DMS153 treated with DMSO at 0.1 percent for 48 hours (cell line): ENCODE data around the gene SVEP1.
"Not testable (repeated sequence)": the region's sequence is repeated elsewhere in the genome, so short reads cannot be mapped to it uniquely, and the experiment has no call there.

ENCODE experiments used
- DNase-seq: peaks from one replicate; lab custom pipeline; 2025; ENCODE audit not compliant: unreplicated experiment; lab: John Stamatoyannopoulos, UW

Gene SVEP1

GRCh38 chr9:110383491-110383890, 196.1 kb downstream of the SVEP1 start:
- DNase-seq: no peak

DNA sequence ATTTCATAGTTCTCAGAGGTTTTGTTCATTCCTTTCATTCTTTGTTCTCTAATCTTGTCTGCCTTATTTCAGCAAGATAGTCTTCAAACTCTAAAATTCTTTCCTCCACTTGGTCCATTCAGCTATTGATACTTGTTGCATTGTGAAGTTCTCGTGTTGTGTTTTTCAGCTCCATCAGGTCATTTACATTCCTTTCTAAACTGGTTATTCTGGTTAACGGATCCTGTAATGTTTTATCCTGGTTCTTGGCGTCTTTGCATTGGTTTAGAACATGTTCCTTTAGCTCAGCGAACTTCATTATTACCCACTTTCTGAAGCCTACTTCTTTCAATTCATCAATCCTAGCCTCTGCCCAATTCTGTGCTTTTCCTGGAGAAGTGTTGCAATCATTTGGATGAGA, 196.8 kb downstream of the SVEP1 start:
- no peak for DNase-seq

- no peak for DNase-seq
These were observed 208.0 kb downstream of the SVEP1 start for GRCh38 chr9:110371411-110372007.

DNA sequence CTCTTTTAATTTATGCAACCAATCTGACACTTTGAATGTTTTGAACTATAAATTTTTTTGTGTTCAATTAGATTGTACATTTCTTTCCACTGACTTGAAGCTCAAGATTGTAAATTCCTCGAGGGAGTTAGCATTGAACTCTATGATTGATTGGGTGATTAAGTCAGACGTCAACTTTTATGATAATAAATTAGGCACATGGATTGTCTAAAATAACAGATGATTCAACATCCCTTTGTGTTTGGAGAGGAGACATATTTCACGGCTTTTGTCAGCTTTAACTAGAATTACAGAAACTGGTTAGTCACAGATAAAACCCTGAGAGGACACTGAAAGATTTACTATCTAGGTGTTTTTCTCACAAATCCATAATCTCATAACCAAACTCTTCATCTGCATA, 209.2 kb downstream of the SVEP1 start:
- no peak for DNase-seq

GRCh38 chr9:110364451-110364850, 215.1 kb downstream of the SVEP1 start:
- DNase-seq: no peak

DNA sequence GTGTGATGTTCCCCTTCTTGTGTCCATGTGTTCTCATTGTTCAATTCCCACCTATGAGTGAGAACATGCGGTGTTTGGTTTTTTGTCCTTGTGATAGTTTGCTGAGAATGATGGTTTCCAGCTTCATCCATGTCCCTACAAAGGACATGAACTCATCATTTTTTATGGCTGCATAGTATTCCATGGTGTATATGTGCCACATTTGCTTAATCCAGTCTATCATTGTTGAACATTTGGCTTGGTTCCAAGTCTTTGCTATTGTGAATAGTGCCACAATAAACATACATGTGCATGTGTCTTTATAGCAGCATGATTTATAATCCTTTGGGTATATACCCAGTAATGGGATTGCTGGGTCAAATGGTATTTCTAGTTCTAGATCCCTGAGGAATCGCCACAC, 220.5 kb downstream of the SVEP1 start:
- not testable (repeated sequence) for DNase-seq

DNA sequence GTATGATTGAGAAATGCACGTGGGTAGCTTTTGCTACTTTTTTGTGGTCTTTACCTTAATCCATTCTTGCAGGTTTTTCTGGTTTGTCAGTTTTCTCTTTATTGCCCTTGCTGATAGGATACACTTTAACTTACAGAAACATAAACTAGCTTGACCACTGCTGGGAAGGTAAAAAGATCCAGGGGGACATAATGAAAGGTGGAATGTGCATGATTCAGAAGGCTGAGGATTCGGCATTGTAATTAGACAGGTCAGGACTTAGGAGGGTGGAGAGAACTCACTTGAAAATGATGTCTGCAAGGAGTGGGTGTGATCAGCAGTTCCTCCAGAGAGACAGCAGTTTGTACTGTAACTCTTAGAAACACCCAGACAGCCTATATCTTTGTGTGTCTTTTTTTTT, 222.0 kb downstream of the SVEP1 start:
- DNase-seq: no peak

DNA sequence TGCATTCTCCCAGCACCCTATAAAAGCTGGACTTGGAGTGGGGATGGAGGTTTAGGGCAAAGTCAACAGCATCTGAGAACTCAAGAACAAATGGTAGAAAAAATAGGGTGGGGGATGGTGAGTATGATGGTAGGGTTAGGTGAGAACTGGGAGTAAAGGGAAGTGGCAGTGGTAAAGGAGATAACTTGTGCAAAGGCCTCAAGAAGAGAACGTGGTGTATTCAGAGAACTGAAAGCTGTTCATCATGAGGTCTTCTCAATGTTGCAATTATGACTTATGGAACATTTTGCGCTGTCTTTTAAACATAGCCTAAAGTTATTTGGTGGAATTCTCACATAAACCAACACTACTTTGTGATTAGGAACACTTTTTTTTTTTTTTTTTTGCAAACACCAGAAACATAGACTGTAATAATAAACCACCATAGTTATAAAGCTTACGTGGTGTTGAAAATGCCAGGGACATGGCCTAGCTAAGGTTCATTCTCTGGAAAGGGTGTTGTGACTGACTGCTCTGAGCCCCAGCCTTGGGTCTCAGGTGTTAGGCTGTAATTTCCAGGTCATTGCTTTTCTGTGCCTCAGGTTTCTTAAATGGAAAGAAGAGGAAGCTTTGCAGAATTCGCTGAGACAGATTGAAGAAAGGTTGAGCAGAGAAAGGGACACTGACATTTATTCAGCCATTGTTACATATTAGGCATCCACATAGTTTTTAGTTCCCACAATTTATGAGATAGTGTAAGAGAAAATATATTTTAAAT, 222.7 kb downstream of the SVEP1 start:
- DNase-seq: no peak

GRCh38 chr9:110355911-110356310, 223.6 kb downstream of the SVEP1 start:
- no peak for DNase-seq

DNA sequence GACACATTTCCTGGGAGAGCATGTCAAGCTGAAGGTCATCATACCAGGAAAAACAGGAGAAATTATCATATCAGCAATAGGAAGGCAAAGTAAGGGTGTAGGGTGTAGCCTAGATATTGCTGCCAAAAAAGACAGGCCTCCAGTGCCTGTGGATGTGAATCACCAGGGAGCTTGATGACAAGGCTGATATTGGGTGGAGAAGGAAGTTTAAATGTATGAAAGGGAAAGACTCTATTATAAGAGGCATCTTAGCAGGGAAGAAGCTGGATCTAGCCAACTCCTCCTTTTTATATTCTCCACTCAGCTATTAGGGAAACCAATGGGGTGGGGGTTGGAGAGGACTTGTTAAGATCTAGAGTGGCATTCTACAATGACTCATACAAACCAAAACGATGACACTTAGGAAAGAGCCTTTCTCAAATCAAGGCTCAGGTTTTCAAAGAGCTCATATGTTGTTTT, 228.5 kb downstream of the SVEP1 start:
- DNase-seq: no peak

- DNase-seq: no peak
These were observed 233.2 kb downstream of the SVEP1 start for GRCh38 chr9:110346325-110346724.

GRCh38 chr9:110344821-110345220, 234.7 kb downstream of the SVEP1 start:
- DNase-seq: no peak

- DNase-seq: no peak
These were observed 236.0 kb downstream of the SVEP1 start for GRCh38 chr9:110343551-110343950.

DNA sequence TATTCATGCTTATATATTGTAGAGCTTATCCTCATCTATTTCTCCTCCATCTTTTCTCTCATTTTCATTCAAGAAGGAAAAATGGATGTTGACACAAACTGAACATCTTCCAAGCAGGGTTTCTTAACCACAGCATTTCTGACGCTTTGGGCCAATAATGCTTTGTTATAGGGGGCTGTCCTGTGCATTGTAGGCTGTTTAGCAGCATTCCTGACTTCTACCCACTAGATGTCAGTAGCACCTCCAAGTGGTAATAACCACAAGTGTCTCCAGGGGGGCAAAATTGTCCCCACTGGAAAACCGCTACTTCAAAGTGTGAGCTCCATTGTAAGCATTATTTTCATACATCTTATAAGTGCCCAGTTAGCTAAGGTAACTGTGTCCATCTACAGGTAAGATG, 239.2 kb downstream of the SVEP1 start:
- DNase-seq: no peak

GRCh38 chr9:110338143-110338542, 241.4 kb downstream of the SVEP1 start:
- no peak for DNase-seq

DNA sequence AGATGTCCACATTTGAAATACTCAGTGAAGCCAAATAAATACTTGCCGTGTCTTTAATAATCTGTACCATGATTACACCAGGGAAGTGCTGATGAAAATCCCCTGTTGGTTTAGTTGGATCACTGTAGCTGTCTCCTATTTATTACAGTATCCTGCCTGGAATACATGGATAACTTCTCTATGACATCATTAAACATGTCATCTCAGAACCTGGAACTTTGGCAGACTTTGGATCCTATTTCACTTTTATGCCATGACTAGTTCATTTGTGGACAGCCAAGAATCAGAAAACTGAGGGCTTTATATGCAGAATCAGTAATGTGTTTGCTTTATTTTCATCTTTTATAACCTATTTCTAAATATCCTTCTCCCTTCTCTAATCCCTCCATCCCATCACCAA, 241.8 kb downstream of the SVEP1 start, which contains the start of gene TXNDC8:
TSS of gene TXNDC8 (minus strand) at position 137 of the 400 bp plus-strand sequence.
- DNase-seq: no peak

DNA sequence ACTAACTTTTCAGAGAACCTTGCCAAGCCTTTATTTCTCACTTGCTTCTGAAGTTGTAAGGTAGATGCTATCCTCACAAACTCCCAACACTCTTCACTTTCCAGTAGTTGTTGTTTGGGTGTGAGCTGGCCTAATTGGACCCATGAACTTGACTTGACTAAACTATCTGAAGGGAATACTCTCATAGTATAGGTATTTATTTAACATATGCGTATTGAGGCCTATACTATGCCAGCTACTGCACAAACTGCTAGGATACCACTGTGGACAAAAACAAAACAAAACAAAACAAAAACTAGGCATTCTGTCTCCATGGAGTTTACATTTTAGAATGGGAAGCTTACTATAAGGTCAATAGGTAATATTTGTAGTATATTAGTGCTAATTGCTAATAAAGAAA, 243.2 kb downstream of the SVEP1 start:
- DNase-seq: no peak

- no peak for DNase-seq
These were observed 244.7 kb downstream of the SVEP1 start for GRCh38 chr9:110334871-110335270.

- no peak for DNase-seq
These were observed 245.4 kb downstream of the SVEP1 start for GRCh38 chr9:110334183-110334582.

- no peak for DNase-seq
These were observed 246.8 kb downstream of the SVEP1 start for GRCh38 chr9:110332766-110333165.

DNA sequence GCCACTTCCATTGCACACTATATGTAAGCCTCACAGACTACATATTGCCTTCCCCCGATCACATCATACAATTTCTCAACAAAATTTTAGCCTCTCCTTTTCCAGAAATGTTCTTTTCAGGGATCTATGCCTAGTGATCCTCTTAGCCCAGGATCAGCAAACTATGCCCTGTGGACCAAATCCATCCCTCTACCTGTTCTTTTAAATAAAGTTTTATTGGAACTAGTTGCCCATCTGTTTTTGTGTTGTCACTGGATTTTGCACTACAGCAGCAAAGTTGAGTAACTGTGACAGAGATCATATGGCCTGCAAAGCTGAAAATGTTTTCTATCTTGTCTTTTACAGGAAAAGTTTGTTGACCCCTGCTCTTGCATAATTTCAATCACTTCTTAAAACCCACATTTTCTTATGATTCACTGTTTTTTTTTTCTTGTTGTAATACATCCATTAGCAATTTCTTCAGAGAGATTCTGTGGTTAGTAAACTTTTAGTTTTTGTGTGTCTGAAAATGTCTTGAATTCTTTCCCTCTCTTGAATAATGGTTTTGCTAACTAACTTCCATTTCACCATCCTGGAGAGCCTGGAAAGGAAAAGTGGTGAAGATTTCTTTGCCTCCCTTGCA, 248.9 kb downstream of the SVEP1 start:
- DNase-seq: no peak

- DNase-seq: no peak
These were observed 249.8 kb downstream of the SVEP1 start for GRCh38 chr9:110329639-110330230.
